GM12874 (cell line): Measurements from ENCODE around the gene CAPN6.

ENCODE experiments used
- TF ChIP-seq, protein P1 (sequence below): IDR thresholded peaks from 2 replicates; pipeline ENCODE4 v1.5.1; 2011; ENCODE audit warnings: low read depth, mild to moderate bottlenecking, control low read depth, low read length, moderate library complexity; ENCODE audit not compliant: insufficient read depth

The CAPN6 gene

DNA sequence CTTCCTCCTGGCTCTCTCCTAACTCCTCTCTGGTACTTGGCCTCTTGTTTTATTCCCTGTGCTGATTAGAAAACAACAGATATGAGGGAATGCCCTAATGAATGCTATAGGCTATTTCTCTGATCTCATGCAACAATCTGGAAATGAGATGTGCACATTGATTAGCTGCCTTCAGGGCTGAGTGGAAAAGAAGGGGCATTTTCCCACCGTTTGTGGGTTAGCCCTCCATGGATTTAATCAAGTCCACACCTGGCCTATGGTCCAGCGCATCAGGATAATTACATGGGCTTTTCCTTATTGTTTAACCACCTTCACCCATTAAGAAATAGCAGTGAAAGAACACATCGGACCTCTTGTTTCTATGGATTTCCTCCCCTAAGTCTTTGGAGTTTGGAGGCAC is 70.0 kb downstream of the CAPN6 start:
- TF ChIP-seq, protein P1, sequence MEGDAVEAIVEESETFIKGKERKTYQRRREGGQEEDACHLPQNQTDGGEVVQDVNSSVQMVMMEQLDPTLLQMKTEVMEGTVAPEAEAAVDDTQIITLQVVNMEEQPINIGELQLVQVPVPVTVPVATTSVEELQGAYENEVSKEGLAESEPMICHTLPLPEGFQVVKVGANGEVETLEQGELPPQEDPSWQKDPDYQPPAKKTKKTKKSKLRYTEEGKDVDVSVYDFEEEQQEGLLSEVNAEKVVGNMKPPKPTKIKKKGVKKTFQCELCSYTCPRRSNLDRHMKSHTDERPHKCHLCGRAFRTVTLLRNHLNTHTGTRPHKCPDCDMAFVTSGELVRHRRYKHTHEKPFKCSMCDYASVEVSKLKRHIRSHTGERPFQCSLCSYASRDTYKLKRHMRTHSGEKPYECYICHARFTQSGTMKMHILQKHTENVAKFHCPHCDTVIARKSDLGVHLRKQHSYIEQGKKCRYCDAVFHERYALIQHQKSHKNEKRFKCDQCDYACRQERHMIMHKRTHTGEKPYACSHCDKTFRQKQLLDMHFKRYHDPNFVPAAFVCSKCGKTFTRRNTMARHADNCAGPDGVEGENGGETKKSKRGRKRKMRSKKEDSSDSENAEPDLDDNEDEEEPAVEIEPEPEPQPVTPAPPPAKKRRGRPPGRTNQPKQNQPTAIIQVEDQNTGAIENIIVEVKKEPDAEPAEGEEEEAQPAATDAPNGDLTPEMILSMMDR = no peak

DNA sequence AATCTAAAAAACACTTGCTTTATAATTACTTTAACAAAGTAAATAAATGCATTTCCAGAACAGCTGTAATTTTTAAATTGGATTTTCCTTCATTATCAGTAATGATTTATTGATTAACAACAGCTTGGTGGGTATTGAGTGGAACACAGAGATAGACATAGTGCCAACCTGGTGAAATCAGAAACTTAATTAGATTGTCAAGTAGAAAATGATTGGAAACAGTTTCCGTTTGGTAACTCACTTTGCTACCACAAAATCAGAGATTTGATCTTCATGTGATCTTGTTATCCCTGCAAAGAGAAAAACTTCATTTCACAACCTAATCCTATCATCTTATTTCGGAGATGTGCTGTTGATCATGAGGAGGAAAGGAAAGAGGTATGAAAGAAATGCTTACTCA is 70.8 kb downstream of the CAPN6 start:
- TF ChIP-seq, protein P1 = no peak
